Choroid plexus epithelial cell (primary cell): Measurements from ENCODE around the gene TNS1.

Source experiments
- DNase-seq: peaks from one replicate; pipeline ENCODE4 v3.0.0-alpha.2; 2010; ENCODE audit warnings: low read depth
- H3K4me3 ChIP-seq: 2 replicates; pipeline ENCODE4 v1.5.1; 2011; ENCODE audit warnings: low read depth, mild to moderate bottlenecking, control low read depth, low read length, moderate library complexity
- TF ChIP-seq, protein P1 (sequence below): conservative IDR thresholded peaks from 2 replicates; pipeline ENCODE4 v1.5.1; 2011; ENCODE audit warnings: low read depth, mild to moderate bottlenecking, control low read depth, inconsistent platforms, low read length, moderate library complexity

TNS1 gene

DNA sequence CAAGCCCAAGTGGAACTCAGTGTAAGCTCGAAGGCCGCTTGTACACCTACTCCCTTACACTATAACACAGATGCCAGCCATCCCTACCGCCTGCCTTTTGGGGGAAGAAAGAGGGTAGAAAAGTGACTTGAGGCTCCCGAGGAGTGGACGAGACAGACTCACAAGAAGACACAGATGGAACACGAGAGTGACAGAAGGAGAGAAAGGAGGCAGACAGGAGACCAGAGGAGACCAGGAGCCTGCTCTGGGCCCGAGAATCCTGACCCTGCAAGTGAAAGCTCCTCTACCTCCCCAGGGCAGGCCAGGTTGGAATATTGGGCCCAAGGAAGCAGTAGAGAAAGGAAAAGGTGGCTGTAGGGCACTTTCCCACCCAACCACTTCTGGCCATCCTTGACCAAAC is 23.4 kb upstream of the TNS1 start:
- DNase-seq = no peak
- TF ChIP-seq, protein P1, sequence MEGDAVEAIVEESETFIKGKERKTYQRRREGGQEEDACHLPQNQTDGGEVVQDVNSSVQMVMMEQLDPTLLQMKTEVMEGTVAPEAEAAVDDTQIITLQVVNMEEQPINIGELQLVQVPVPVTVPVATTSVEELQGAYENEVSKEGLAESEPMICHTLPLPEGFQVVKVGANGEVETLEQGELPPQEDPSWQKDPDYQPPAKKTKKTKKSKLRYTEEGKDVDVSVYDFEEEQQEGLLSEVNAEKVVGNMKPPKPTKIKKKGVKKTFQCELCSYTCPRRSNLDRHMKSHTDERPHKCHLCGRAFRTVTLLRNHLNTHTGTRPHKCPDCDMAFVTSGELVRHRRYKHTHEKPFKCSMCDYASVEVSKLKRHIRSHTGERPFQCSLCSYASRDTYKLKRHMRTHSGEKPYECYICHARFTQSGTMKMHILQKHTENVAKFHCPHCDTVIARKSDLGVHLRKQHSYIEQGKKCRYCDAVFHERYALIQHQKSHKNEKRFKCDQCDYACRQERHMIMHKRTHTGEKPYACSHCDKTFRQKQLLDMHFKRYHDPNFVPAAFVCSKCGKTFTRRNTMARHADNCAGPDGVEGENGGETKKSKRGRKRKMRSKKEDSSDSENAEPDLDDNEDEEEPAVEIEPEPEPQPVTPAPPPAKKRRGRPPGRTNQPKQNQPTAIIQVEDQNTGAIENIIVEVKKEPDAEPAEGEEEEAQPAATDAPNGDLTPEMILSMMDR = no peak
- no peak overlapping the region for H3K4me3 ChIP-seq

DNA sequence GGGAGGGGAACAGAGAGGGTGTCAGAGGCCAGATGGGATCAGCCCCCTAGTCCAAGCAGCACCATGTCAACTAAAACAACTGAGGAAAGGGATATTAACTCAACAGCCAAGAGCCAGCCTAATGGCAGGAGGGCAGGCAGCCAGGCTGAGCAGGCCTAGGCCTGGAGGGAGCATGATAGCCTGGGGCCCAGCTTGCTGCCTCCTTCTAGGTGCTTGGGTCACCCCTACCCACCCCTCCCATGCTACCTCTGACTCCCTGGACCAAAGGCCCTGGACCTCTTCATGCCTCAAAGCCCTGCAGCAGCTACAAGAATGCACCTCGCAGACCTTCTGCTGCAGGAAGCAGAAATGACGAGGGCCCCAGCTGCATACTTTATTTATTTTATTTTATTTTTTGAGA is 22.1 kb upstream of the TNS1 start:
- DNase-seq = no peak
- TF ChIP-seq, protein P1 = no peak
- H3K4me3 ChIP-seq = no peak overlapping the region

DNA sequence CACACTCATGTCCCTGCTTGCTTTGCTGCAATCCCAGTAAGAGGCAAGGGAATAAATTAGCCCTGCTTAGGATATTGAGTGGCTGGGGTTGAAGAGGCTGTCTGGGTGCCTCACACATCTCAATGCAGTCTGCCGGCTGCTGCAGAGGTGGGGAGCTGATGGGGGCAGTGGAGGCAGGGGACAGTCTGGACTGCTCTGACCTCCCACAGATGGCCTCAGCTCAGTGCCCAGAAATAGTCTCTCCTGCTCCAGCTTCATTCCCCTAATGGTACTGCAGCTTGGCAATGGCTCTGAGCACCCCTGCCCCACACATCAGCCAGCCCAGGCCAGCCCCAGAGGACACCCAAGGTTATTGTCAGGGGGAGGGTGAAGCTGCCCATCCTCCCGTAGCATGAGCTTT is 21.5 kb upstream of the TNS1 start:
- DNase-seq = no peak
- no peak overlapping the region for H3K4me3 ChIP-seq
- TF ChIP-seq, protein P1 = no peak

DNA sequence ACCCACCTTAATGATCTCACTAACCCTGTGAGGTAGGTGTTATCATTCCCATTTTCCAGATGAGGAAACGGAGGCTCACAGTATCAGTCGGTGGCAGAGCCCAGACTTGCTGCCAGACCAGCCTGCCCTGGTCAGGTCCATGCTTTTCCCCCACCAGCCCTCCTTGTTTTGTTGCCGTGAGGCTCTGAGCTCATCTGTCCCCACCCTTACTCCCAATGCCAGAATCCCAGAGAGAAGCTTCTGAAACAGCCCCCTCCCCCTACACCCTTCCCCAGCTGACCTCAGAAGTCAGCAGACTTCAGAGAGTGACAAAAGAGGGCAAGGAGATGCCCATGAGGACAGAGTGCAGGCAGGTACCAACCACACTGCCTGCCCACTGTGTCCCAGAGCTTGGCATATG is 20.8 kb upstream of the TNS1 start:
- no peak for DNase-seq
- H3K4me3 ChIP-seq = no peak overlapping the region
- TF ChIP-seq, protein P1 = no peak

DNA sequence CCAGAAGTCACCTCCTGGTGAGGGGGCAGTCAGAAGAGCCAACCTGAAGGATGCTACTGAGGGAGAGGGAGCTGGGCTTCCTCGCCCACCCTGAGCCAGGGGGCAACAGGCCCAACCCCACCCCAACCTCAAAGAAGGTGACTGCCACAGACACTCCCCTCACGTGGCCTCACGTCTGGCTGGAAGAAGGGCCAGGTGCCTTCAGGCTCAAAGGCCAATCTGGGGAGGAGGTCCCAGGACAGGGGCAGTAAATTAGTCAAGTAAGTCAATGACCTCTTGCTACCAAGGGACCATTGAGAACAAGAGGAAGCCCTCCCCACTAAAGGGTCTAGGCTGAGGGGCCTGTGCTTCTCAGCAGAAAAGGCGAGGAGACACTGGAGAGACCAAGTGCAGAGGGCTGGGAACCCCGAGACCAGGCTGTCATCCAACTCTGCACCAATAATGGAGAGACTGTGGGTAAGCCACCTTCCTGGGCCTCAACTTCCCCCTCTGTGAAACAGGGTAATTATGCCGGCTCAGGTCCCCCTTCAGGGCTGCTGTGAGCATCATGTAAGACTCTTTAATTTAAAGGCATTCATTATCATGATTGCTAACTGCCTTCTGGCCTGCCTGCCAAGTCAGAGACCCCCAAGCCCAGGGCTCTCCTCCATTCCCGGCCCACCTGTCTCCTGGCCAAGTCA is 20.2 kb upstream of the TNS1 start:
- no peak for DNase-seq
- TF ChIP-seq, protein P1 = no peak
- H3K4me3 ChIP-seq = no peak overlapping the region

DNA sequence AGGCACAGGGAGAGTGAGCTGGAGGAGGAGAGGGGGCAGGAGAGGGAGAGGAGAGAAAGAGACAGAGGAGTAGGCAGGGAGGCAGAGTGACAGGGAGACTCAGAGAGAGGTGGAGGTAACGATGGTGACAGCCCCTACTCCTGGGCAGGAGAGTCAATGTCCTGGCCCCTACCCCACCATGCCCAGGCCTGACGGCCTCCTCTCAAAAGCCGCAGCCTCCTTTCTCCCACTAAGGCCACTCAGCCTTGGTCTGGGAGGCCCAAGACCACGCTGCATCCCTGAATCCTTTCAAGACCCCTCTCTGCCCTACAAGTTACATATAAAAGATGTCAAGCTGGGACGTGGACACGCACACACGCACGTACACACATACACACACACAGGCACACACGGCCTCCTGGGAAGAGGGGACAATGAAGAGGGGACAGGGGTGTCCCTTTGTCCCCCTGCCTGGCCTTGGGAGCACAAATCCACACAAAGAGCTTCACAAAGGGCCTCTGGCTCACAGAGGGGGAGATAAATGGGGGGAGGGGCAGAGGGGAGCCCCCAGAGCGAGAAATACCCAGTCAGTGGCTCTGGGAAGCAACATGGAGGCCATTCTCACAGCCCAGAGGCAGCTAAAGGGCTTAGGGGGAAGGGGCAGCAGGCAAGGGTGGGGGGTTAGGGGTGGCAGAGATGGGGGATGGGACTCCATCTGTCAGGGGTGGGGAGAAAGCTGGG is 19.5 kb upstream of the TNS1 start:
- TF ChIP-seq, protein P1 = no peak
- no peak overlapping the region for H3K4me3 ChIP-seq

More for the DNA sequence above, 19.5 kb upstream of the TNS1 start:
- no peak for DNase-seq
